SU-DHL-6 (cell line): ENCODE results near the gene ERP27.

Experiments used
- H2AFZ ChIP-seq: fragments of 200-600 bp; sonication (generic); 2 replicates; pipeline ENCODE4 v1.6.1; 2014; ENCODE audit warnings: low read depth, mild to moderate bottlenecking, moderate library complexity, mixed read lengths, antibody characterized with exemption, low read length; ENCODE audit not compliant: severe bottlenecking
- H3F3A ChIP-seq: fragments of 200-600 bp; shearing (Covaris generic); 2 replicates; pipeline ENCODE4 v1.6.0; 2016; ENCODE audit warnings: antibody characterized with exemption, mild to moderate bottlenecking; ENCODE audit not compliant: insufficient read depth
- H3K27ac ChIP-seq: fragments of 200-600 bp; sonication (generic); 2 replicates; pipeline ENCODE4 v1.5.1; 2016; ENCODE audit warnings: low read depth, mild to moderate bottlenecking, low read length, moderate library complexity, mixed read lengths
- H3K27me3 ChIP-seq: fragments of 200-600 bp; sonication (generic), shearing (Covaris generic); 2 replicates; pipeline ENCODE4 v1.6.0; 2014; ENCODE audit warnings: mild to moderate bottlenecking, low read length
- H3K36me3 ChIP-seq: fragments of 200-600 bp; sonication (generic); 2 replicates; pipeline ENCODE4 v1.6.1; 2014; ENCODE audit warnings: mild to moderate bottlenecking, low read length, mixed read lengths
- H3K4me2 ChIP-seq: fragments of 300-600, 200-600 bp; shearing (Covaris generic), sonication (generic); 2 replicates; pipeline ENCODE4 v1.6.0; 2014; ENCODE audit warnings: low read length, low read depth, mild to moderate bottlenecking; ENCODE audit not compliant: poor library complexity, severe bottlenecking
- H3K4me3 ChIP-seq: fragments of 200-600 bp; sonication (generic); 2 replicates; pipeline ENCODE4 v1.5.1; 2014; ENCODE audit warnings: antibody characterized with exemption, low read length, mild to moderate bottlenecking, mixed read lengths; ENCODE audit not compliant: insufficient read depth, poor library complexity, severe bottlenecking
- H3K79me2 ChIP-seq: fragments of 200-600 bp; sonication (generic); 2 replicates; pipeline ENCODE4 v1.6.1; 2014; ENCODE audit warnings: mild to moderate bottlenecking, low read length, moderate library complexity; ENCODE audit not compliant: insufficient read depth
- H3K9ac ChIP-seq: fragments of 200-600 bp; sonication (generic); 2 replicates; pipeline ENCODE4 v1.7.0; 2014; ENCODE audit warnings: mild to moderate bottlenecking, low read length
- H3K9me2 ChIP-seq: fragments of 200-600 bp; sonication (generic); replicated peaks from 2 replicates; pipeline ENCODE4 v1.6.1; 2014; ENCODE audit warnings: low read length; ENCODE audit not compliant: insufficient read depth
- H3K9me3 ChIP-seq: fragments of 200-600 bp; sonication (generic); 2 replicates; pipeline ENCODE4 v1.6.1; 2014; ENCODE audit warnings: low read length, mixed read lengths; ENCODE audit not compliant: insufficient read depth
- H4K20me1 ChIP-seq: fragments of 200-600 bp; sonication (generic); 2 replicates; pipeline ENCODE4 v1.6.1; 2014; ENCODE audit warnings: low read depth, mild to moderate bottlenecking, antibody characterized with exemption, low read length, moderate library complexity, mixed read lengths
- EZH2phosphoT487 ChIP-seq: fragments of 200-600 bp; sonication (generic), shearing (Covaris generic); conservative IDR thresholded peaks from 2 replicates; pipeline ENCODE4 v1.6.1; 2018; ENCODE audit warnings: mild to moderate bottlenecking, antibody characterized with exemption, low read length, moderate library complexity, mixed read lengths
- TF ChIP-seq, protein P1 (sequence below): fragments of 200-600 bp; sonication (generic); IDR thresholded peaks from one replicate; pipeline ENCODE4 v1.5.1; 2017; ENCODE audit warnings: antibody characterized with exemption, mild to moderate bottlenecking, low read length, moderate library complexity; ENCODE audit not compliant: insufficient read depth, poor library complexity, severe bottlenecking

Gene ERP27

DNA sequence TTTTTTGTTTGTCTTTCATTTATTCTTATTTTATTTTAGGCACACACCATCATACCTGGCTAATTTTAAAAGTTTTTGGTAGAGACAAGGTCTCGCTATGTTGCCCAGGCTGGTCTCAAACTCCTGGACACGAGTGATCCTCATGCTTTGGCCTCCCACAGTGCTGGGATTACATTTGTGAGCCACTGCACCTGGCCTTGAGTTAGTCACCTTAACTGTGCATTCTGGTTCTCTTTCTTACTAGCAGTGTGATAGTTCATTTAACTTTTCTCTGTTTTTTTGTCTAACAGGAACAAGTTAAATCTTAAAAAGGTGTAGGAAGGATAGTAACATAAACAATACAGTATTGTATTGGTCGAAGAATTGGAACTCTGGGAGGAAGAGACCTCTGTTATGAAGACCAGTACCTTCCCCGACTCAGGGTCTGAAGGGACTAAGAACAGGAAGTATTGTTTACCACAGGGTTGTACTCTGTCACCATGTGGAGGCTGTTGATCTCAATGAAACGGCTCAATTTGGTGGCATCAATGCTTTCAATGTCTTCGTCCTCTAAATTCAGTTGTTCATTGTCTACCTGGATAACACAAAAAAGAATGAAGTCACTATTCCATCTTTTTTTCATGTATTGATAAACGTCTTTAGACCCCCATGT lies 17.7 kb downstream of the ERP27 start:
- H3K9ac ChIP-seq: no peak overlapping the region

DNA sequence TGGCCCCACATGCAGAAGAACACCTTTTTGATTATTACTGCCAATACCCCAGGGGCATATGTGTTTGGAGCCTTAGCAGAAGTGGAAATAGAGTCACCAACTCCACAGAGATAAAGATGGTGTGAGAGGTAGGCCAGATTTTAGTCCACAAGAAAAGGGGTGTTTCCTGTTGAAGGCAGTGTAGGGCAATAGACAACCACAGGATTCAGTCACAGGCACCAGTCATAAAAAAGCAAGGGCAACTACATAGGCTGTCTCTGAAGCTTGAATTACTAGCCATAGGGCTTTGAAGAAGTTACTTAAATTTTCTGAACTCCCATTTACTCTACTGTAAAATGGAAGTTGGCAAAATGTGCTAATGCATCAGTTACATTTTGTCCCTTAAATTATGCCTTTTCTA lies 18.9 kb downstream of the ERP27 start:
- Histone ChIP-seq H3K4me2 (no peak overlapping the region), H2AFZ (no peak overlapping the region), H3F3A (no peaks in the 10 kb centered on the region), H3K36me3 (no peaks in the 10 kb centered on the region), H3K79me2 (no peaks in the 10 kb centered on the region), H3K27ac (no peak overlapping the region), H3K4me3 (no peak overlapping the region), H3K9me3 (no peaks in the 10 kb centered on the region), H4K20me1 (no peaks in the 10 kb centered on the region), H3K9ac (no peak overlapping the region), H3K27me3 (no peaks in the 10 kb centered on the region), H3K9me2 (no peaks in the 10 kb centered on the region)
- no peak for TF ChIP-seq EZH2phosphoT487
- TF ChIP-seq, protein P1, sequence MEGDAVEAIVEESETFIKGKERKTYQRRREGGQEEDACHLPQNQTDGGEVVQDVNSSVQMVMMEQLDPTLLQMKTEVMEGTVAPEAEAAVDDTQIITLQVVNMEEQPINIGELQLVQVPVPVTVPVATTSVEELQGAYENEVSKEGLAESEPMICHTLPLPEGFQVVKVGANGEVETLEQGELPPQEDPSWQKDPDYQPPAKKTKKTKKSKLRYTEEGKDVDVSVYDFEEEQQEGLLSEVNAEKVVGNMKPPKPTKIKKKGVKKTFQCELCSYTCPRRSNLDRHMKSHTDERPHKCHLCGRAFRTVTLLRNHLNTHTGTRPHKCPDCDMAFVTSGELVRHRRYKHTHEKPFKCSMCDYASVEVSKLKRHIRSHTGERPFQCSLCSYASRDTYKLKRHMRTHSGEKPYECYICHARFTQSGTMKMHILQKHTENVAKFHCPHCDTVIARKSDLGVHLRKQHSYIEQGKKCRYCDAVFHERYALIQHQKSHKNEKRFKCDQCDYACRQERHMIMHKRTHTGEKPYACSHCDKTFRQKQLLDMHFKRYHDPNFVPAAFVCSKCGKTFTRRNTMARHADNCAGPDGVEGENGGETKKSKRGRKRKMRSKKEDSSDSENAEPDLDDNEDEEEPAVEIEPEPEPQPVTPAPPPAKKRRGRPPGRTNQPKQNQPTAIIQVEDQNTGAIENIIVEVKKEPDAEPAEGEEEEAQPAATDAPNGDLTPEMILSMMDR: no peak

More for the DNA sequence above, 17.7 kb downstream of the ERP27 start:
- Histone ChIP-seq H3K9me2 (no peaks in the 10 kb centered on the region), H3K79me2 (no peaks in the 10 kb centered on the region), H2AFZ (no peak overlapping the region), H3K4me2 (no peak overlapping the region), H3K36me3 (no peaks in the 10 kb centered on the region), H3K9me3 (no peaks in the 10 kb centered on the region), H4K20me1 (no peaks in the 10 kb centered on the region), H3K4me3 (no peak overlapping the region), H3K27me3 (no peaks in the 10 kb centered on the region), H3K27ac (no peak overlapping the region), H3F3A (no peaks in the 10 kb centered on the region)
- TF ChIP-seq, protein P1: no peak
- TF ChIP-seq EZH2phosphoT487: no peak

DNA sequence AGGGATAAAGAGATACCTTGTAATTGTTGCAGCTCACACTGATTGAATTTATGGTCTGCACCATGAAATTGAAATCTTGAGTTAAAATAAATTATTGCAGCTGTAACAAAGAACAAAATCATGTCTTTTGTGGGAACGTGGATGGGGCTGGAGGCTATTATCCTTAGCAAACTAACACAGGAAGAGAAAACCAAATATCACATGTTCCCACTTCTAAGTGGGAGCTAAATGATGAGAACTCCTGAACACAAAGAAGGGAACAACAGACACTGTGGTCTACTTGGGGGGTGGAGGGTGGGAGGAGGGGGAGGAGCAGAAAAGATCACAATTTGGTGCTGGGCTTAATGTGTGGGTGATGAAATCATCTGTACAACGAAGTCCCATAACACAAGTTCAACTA lies 22.6 kb downstream of the ERP27 start:
- no peak overlapping the region for H3K27ac ChIP-seq
- no peaks in the 10 kb centered on the region for H3K36me3 ChIP-seq
- H3K79me2 ChIP-seq: no peaks in the 10 kb centered on the region
- H4K20me1 ChIP-seq: no peaks in the 10 kb centered on the region
- no peaks in the 10 kb centered on the region for H3K9me3 ChIP-seq
- no peaks in the 10 kb centered on the region for H3F3A ChIP-seq
- no peak overlapping the region for H3K9ac ChIP-seq
- no peak overlapping the region for H2AFZ ChIP-seq
- no peak overlapping the region for H3K4me2 ChIP-seq
- TF ChIP-seq, protein P1: no peak
- TF ChIP-seq EZH2phosphoT487: no peak
- H3K4me3 ChIP-seq: no peak overlapping the region
- H3K9me2 ChIP-seq: no peaks in the 10 kb centered on the region
- H3K27me3 ChIP-seq: no peaks in the 10 kb centered on the region

DNA sequence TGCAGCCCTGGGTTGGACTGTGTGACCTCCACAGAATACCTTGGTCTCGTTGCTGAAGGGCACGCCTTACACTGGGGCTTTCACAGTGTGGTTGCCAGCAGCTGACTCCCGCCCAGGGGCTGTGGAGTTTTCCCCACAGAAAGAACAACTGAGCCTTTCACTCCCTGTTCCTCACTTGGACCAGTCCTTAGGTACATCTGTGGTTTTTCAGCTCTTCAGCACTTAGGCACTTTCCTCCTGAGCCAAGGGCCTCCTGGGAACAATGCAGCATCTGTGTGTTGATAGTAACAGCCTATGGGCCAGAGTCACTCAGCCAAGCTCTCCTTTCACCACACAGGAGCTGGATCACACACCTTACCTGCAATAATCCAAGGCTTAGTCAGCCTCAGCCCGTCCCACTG lies 25.0 kb downstream of the ERP27 start:
- Histone ChIP-seq H3K4me3 (no peak overlapping the region), H3K79me2 (no peaks in the 10 kb centered on the region), H3K9me2 (no peaks in the 10 kb centered on the region), H3K36me3 (no peaks in the 10 kb centered on the region), H3K9ac (no peak overlapping the region), H3F3A (no peaks in the 10 kb centered on the region), H3K9me3 (no peaks in the 10 kb centered on the region), H2AFZ (no peak overlapping the region), H3K4me2 (no peak overlapping the region), H4K20me1 (no peaks in the 10 kb centered on the region), H3K27me3 (no peaks in the 10 kb centered on the region), H3K27ac (no peak overlapping the region)
- TF ChIP-seq EZH2phosphoT487: no peak
- TF ChIP-seq, protein P1: no peak
